Choroid plexus epithelial cell (primary cell): Measurements from ENCODE around the gene TRIM72.
"Not testable (repeated sequence)": the region's sequence is repeated elsewhere in the genome, so short reads cannot be mapped to it uniquely, and the experiment has no call there.

Experiments used
- DNase-seq: peaks from one replicate; pipeline ENCODE4 v3.0.0-alpha.2; 2010; ENCODE audit warnings: low read depth
- H3K4me3 ChIP-seq: 2 replicates; pipeline ENCODE4 v1.5.1; 2011; ENCODE audit warnings: low read depth, mild to moderate bottlenecking, control low read depth, low read length, moderate library complexity
- TF ChIP-seq, protein P1 (sequence below): conservative IDR thresholded peaks from 2 replicates; pipeline ENCODE4 v1.5.1; 2011; ENCODE audit warnings: low read depth, mild to moderate bottlenecking, control low read depth, inconsistent platforms, low read length, moderate library complexity

TRIM72 gene

DNA sequence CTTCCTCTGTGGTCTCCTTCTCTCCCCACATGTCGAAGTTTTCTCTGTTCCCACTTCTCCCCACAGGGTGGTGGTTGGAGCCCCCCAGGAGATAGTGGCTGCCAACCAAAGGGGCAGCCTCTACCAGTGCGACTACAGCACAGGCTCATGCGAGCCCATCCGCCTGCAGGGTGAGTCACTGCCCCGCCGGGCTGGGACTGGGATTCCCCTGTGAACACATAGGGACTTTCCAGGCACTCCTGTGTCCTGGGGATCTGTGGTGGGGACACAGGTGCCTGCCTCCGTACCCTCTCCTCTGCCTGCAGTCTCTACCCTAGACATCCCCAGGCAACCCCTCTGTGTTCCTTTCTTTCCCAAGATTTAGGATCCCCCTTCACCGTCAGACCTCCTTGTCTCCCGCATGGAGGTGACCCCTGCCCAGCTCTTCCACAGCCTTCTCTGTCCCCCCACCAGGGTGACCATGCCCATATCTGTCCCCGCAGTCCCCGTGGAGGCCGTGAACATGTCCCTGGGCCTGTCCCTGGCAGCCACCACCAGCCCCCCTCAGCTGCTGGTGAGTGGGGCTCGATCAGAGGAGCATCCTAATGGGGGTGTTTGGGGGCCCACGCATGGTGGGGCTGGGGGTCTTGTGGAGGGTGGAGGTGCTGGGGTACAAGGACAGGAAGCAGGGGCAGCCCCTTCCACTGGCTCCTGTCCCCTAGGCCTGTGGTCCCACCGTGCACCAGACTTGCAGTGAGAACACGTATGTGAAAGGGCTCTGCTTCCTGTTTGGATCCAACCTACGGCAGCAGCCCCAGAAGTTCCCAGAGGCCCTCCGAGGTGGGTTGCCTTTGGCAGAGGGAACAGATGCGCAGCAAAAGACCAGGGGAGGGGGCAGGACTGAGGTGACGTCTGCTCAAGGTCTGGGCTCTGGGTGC, 51.7 kb downstream of the TRIM72 start:
- no peak overlapping the region for H3K4me3 ChIP-seq
- peak; percentile 46 for DNase-seq
- TF ChIP-seq, protein P1, sequence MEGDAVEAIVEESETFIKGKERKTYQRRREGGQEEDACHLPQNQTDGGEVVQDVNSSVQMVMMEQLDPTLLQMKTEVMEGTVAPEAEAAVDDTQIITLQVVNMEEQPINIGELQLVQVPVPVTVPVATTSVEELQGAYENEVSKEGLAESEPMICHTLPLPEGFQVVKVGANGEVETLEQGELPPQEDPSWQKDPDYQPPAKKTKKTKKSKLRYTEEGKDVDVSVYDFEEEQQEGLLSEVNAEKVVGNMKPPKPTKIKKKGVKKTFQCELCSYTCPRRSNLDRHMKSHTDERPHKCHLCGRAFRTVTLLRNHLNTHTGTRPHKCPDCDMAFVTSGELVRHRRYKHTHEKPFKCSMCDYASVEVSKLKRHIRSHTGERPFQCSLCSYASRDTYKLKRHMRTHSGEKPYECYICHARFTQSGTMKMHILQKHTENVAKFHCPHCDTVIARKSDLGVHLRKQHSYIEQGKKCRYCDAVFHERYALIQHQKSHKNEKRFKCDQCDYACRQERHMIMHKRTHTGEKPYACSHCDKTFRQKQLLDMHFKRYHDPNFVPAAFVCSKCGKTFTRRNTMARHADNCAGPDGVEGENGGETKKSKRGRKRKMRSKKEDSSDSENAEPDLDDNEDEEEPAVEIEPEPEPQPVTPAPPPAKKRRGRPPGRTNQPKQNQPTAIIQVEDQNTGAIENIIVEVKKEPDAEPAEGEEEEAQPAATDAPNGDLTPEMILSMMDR: no peak

DNA sequence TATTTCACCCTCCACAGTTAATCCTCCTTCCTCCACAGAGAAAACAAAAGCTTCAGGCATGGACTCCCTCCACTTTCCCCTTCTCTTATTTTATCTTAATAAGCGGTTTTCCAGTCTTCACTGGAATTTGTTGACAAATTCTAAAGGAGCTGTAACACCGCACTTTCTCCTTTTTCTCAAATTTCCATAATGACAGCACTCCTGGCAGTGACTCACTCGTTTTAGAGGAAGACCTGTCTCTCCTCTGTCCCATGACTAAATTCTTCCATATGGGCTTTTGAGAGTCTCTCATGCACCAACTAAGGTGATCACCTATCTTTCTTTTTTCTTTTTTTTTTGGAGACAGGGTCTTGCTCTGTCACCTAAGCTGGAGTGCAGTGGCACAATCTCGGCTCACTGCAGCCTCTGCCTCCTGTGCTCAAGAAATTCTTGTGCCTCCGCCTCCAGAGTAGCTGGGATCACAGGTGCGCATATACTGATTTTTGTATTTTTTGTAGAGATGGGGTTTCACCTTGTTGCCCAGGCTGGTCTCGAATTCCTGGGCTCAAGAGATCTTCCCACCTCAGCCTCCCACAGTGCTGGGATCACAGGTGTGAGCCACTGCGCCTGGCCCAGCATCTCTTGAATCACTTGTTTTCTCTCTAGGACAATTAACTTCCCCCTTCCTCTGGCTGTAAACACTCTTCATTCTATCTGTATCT, 53.6 kb downstream of the TRIM72 start:
- no peak for DNase-seq
- TF ChIP-seq, protein P1: no peak
- H3K4me3 ChIP-seq: no peak overlapping the region

DNA sequence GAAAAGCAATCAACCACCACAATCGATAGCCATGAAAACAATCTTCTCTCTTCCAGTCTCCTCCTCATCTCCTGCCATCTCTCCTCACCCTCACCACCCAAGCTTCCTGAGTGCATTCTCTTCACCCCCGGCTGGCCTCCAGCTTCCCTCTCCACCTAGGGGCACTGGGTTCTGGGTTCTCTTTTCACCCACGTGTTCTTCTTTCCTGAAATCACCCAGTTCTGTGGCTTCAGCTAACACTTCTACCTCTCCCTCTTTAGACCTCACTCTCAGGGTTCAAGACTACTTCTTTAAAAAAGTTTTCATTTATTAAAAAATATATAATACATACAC, 54.1 kb downstream of the TRIM72 start:
- H3K4me3 ChIP-seq: no peak overlapping the region
- no peak for DNase-seq
- TF ChIP-seq, protein P1: no peak

DNA sequence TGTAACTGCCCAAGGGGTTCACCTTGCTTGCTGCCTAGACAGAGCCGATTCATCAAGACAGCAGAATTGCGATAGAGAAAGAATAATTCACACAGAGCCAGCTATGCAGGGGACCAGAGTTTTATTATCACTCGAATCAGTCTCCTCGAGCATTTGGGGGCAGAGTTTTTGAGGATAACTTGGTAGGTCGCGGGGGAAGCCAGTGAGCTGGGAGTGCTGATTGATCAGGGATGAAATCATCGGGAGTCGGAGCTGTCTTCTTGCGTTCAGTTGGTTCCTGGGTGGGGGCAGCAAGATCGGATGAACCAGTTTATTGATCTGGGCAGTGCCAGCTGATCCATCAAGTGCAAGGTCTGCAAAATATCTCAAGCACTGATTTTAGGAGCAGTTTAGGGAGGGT, 55.0 kb downstream of the TRIM72 start:
- H3K4me3 ChIP-seq: no peak overlapping the region
- DNase-seq: no peak
- TF ChIP-seq, protein P1: no peak

DNA sequence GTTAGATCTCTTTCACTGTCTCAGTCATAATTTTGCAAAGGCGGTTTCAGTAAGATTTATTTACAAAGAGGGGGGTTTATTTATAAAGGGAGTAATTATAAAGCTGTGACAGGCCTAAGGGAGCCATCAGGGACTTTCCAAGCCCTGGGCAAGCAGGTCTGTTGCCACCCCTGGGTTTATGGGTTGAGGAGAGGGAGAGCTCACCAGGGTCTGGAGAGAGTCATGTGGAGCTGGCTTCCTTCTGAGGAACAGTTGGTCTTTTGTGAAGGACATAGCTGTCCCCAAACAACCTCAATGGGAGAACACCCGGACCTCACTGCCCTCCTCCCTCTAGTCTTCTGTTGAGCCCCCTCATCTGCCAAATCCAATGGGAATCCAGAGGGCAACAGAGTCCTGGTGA, 55.6 kb downstream of the TRIM72 start:
- TF ChIP-seq, protein P1: no peak
- DNase-seq: no peak
- no peak overlapping the region for H3K4me3 ChIP-seq

DNA sequence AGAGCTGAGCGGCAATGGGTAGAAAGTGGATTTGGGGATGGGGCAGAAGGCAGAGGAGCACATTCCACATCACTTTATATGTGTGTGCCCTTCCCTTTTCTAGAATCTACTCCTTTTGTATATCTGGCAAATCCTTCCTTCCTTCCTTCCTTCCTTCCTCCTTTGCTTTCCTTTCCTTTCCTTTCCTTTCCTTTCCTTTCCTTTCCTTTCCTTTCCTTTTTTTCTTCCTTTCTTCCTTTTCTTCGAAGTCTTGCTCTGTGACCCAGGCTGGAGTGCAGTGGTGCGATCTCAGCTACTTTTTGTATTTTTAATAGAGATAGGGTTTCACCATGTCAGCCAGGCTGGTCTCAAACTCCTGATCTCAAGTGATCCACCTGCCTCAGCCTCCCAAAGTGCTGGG, 56.1 kb downstream of the TRIM72 start:
- not testable (repeated sequence) for H3K4me3 ChIP-seq, DNase-seq

DNA sequence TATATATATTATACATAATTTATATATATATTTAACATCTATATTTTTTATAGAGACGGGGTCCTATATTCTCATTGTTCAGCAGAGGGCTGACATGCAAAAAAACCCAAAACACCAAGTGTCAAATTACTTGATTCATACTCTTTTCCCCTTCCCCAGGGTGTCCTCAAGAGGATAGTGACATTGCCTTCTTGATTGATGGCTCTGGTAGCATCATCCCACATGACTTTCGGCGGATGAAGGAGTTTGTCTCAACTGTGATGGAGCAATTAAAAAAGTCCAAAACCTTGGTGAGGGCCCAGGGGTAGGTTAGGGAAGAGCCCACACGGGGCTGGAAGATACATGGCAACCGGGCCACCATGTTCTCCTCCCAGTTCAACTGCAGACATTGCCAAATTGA, 56.9 kb downstream of the TRIM72 start:
- no peak for DNase-seq
- TF ChIP-seq, protein P1: no peak
- no peak overlapping the region for H3K4me3 ChIP-seq
